AG04449 (cell line): ENCODE measurements around the gene ISM1.

Experiments
- CTCF ChIA-PET: fragments of 350-600 bp; formaldehyde crosslinking; extraction: SDS; loops from one replicate; lab custom pipeline; 2021; ENCODE audit warnings: antibody characterized with exemption; lab: Yijun Ruan, JAX
- POLR2A ChIA-PET: fragments of 400-600, 350-600 bp; formaldehyde crosslinking; extraction: SDS; loops from one replicate; lab custom pipeline; 2020; ENCODE audit warnings: antibody characterized with exemption, inconsistent platforms; lab: Yijun Ruan, JAX
- DNase-seq: peaks from one replicate; pipeline ENCODE4 v3.0.0-alpha.2; 2010; ENCODE audit warnings: low read depth, low spot score
- H3K4me3 ChIP-seq: 2 replicates; pipeline ENCODE4 v1.5.1; 2011; ENCODE audit warnings: low read depth, mild to moderate bottlenecking, control low read depth, low read length
- CTCF ChIP-seq: IDR thresholded peaks from one replicate; pipeline ENCODE4 v1.5.1; 2011; ENCODE audit warnings: mild to moderate bottlenecking, moderate library complexity, low read length, control low read depth, inconsistent platforms; ENCODE audit not compliant: insufficient read depth; ENCODE audit errors: missing control alignments

Gene ISM1

GRCh38 chr20:13249798-13250170 is 28.7 kb downstream of the ISM1 start:
- no peak for TF ChIP-seq CTCF
- ChIA-PET CTCF (no interaction called here), POLR2A (no interaction called here)
- DNase-seq = no peak
- H3K4me3 ChIP-seq = no peak overlapping the region

GRCh38 chr20:13250251-13250650 is 29.2 kb downstream of the ISM1 start:
- ChIA-PET POLR2A (no interaction called here), CTCF (no interaction called here)
- no peak for DNase-seq
- no peak for TF ChIP-seq CTCF
- no peak overlapping the region for H3K4me3 ChIP-seq

- TF ChIP-seq CTCF = no peak
- CTCF ChIA-PET = no interaction called here
- POLR2A ChIA-PET = no interaction called here
- no peak for DNase-seq
- H3K4me3 ChIP-seq = no peak overlapping the region
Measured at GRCh38 chr20:13251106-13251903, 30.2 kb downstream of the ISM1 start.

GRCh38 chr20:13251904-13252297 is 30.8 kb downstream of the ISM1 start:
- DNase-seq = no peak
- H3K4me3 ChIP-seq = no peak overlapping the region
- TF ChIP-seq CTCF = no peak
- ChIA-PET POLR2A (no interaction called here), CTCF (interaction anchor here (0.8 kb wide), 1 partner anchor 132 kb away, joined by 3 read pairs; no protein-coding TSS in a partner anchor)

- ChIA-PET POLR2A (no interaction called here), CTCF (no interaction called here)
- H3K4me3 ChIP-seq = no peak overlapping the region
- no peak for TF ChIP-seq CTCF
- no peak for DNase-seq
Measured at GRCh38 chr20:13255356-13255755, 34.3 kb downstream of the ISM1 start.

- ChIA-PET POLR2A (no interaction called here), CTCF (interaction anchor here (0.8 to 1.6 kb wide), 2 partner anchors 11 to 35 kb away, joined by 3 to 4 read pairs; partner anchors contain the start of gene ISM1)
- TF ChIP-seq CTCF = no peak
- no peak for DNase-seq
- no peak overlapping the region for H3K4me3 ChIP-seq
Measured at GRCh38 chr20:13256606-13257005, 35.5 kb downstream of the ISM1 start.
